HG02759 (cell line): ENCODE measurements around the gene MYCBPAP.

ENCODE experiments used
- ATAC-seq: cut with Tn5 transposase; IDR thresholded peaks from one replicate; pipeline ENCODE4 v1.9.1; 2021; ENCODE audit warnings: mild to moderate bottlenecking, moderate library complexity; ENCODE audit not compliant: unreplicated experiment

Gene MYCBPAP

GRCh38 chr17:50517011-50517410, 8.8 kb downstream of the MYCBPAP start:
- ATAC-seq = no peak

- no peak for ATAC-seq
These were observed 9.5 kb downstream of the MYCBPAP start for GRCh38 chr17:50517504-50518383.

GRCh38 chr17:50518384-50519023, 10.3 kb downstream of the MYCBPAP start:
- no peak for ATAC-seq

GRCh38 chr17:50519141-50519834, 11.0 kb downstream of the MYCBPAP start:
- no peak for ATAC-seq

- no peak for ATAC-seq
These were observed 12.2 kb downstream of the MYCBPAP start for GRCh38 chr17:50520483-50520882.

- no peak for ATAC-seq
These were observed 13.3 kb downstream of the MYCBPAP start for GRCh38 chr17:50521514-50521913.

GRCh38 chr17:50522766-50523165, 14.5 kb downstream of the MYCBPAP start:
- no peak for ATAC-seq

GRCh38 chr17:50523208-50523607, 15.0 kb downstream of the MYCBPAP start:
- no peak for ATAC-seq

- ATAC-seq = no peak
These were observed 16.6 kb downstream of the MYCBPAP start for GRCh38 chr17:50524838-50525237.

- no peak for ATAC-seq
These were observed 19.0 kb downstream of the MYCBPAP start for GRCh38 chr17:50527155-50527762.

- ATAC-seq = no peak
These were observed 19.8 kb downstream of the MYCBPAP start for GRCh38 chr17:50527949-50528474.

GRCh38 chr17:50529849-50530248, 21.6 kb downstream of the MYCBPAP start:
- ATAC-seq = no peak

GRCh38 chr17:50531428-50532025, 23.3 kb downstream of the MYCBPAP start:
- ATAC-seq = no peak

- ATAC-seq = no peak
These were observed 24.3 kb downstream of the MYCBPAP start, which contains the start of gene EPN3 for GRCh38 chr17:50532452-50533024. TSS of gene EPN3 (plus strand) at chr17:50532735. CDS start at chr17:50536557, 3,822 bp downstream.

GRCh38 chr17:50533185-50533584, 24.9 kb downstream of the MYCBPAP start:
- ATAC-seq = no peak

GRCh38 chr17:50533720-50534148, 25.5 kb downstream of the MYCBPAP start:
- no peak for ATAC-seq

- no peak for ATAC-seq
These were observed 26.2 kb downstream of the MYCBPAP start for GRCh38 chr17:50534222-50534978.

- ATAC-seq = no peak
These were observed 26.7 kb downstream of the MYCBPAP start for GRCh38 chr17:50534979-50535326.

GRCh38 chr17:50535407-50535806, 27.2 kb downstream of the MYCBPAP start:
- ATAC-seq = no peak
